A549 treated with CpdA at 1 μM for 4 hours (cell line): ENCODE data around the gene AIRE. TPM values are rescaled to one million over a fixed set of nuclear protein-coding genes. Genes with fewer than 3 reads are reported as not detected.

Experiments
- total RNA-seq: library from RNA; stranded (reverse); fragments of 200-300 nt; extraction: Qiagen RNA extraction; gene quantifications from 5 replicates; pipeline ENCODE4 v1.2.3, GENCODE V29; 2022; ENCODE audit warnings: low read depth

The AIRE gene
- not detected in 5 replicates for total RNA-seq

DNA sequence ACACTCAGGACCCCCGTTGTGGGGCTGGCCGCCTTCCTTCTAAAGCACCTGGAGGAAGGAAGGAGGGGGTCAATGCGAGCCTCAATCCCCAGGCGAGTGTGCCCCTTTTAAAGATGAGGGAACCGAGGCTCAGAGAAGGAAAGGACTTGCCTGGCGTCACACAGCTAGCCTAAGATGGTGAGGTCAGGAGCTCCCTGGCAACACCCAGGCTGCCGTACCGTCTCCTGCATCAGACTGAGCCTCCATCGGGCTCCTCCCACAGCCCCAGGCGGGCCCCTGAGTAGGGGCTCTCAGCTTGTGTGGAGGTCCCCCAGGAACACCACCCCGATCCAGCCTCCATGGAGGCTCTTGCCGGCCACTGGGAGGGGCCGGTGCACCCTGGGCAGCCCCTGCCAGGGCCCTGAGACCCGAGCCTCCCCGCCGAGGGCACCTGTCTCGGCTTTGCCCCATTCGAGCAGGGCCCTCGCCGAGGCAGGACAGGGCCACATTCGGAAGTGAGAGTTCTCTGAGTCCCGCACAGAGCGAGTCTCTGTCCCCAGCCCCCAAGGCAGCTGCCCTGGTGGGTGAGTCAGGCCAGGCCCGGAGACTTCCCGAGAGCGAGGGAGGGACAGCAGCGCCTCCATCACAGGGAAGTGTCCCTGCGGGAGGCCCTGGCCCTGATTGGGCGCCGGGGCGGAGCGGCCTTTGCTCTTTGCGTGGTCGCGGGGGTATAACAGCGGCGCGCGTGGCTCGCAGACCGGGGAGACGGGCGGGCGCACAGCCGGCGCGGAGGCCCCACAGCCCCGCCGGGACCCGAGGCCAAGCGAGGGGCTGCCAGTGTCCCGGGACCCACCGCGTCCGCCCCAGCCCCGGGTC, at the start of gene AIRE:
TSS of gene AIRE (plus strand) at position 739 of the 855 bp plus-strand sequence. CDS start 131 bp downstream, outside the sequence.

GRCh38 chr21:44240842-44241241, 44.8 kb upstream of the AIRE start, which contains the start of gene ICOSLG:
Gene ICOSLG (minus strand): TSS chr21:44240943. CDS start chr21:44240817, 126 bp downstream.

GRCh38 chr21:44261675-44262295, 23.9 kb upstream of the AIRE start, which contains the start of gene DNMT3L:
Gene DNMT3L (minus strand): TSS chr21:44261897. CDS start chr21:44261259, 638 bp downstream.

DNA sequence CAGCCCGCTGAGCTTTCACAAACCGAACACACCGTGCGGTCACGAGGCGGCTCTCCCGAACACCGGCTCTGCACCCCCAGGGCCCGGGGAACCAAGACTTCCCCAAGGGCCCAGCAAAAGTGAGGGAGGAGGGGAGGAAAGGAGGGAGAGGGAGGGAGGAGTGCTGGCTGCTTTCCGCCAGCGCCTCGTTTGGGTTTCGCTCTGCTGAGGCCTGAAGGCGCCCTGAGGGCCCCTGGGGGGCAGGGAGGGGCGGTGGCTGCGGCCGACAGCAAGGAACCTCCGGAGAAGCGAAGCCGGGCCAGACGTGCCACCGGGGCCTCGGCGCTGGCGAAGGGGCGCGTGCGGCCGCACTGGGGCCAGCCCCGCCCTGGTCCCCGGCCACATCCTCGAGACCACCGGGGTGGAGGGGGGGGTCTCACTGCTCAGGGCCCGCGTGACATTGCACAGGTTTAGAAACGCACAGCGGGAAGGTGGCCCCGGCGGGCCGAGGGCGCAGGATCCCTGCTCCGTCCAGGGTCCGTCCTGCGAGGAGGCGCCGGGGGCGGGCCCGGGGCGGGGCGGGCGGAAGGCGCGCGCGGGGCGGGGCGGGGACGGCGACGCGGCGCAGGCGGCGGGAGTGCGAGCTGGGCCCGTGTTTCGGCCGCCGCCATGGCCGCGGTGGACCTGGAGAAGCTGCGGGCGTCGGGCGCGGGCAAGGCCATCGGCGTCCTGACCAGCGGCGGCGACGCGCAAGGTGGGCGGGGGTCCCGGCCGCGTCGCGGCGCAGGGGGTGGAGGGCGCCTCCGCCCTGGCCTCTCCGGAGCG, 14.0 kb downstream of the AIRE start, which contains the start of gene PFKL:
TSS of gene PFKL (plus strand) at position 596 of the 804 bp plus-strand sequence. CDS start at position 649, 53 bp downstream.

DNA sequence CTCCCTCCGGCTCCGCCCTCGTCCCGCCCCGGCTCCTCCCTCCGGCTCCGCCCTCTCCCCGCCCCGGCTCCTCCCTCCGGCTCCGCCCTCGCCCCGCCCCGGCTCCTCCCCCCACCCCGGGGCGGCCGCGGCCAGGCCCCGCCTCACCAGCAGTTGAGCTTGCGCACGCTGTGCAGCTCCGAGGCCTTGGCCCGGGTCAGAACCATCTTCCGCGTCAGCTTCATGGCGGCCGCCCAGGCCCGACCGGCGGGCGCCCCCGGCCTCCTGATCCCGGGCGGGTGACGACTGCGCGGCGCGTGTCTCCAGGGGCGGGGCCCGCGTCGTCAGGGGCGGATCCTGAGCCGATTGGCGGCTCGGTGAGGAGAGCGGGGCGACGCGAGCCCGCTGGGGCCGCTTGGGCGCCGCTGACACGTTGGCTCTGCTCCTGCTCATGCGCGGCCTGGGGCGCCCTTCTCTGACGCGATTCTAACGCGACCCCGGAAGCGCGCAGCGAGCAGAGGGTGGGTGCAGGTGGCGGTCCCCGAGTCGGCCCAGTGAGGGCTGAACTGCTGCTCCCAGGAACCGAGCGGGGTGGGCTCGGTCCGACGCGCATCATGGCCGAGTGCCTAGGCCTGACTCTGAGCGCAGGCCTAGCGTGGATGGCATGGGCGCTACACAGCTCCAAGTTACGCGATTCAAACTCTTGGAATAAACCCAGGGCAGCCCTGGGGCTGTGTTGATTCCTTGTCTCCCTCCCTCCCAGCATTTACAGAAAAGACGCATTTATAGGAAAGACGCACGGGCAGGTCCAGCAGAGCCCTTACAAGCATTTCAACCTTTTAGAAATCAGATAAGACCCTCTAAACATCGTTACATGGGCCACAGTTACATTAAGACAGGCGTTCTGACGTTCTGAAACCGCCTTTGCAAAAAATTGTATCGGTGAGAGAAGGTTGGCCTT, 53.6 kb downstream of the AIRE start, which contains the start of gene CFAP410:
TSS of gene CFAP410 (minus strand) at position 420 of the 940 bp plus-strand sequence. CDS start at position 224, 196 bp downstream.

Other genes starting within 250 kb of the AIRE start
- gene PWP2, start 178.5 kb upstream of the AIRE start, total RNA-seq: 1.0 to 4.8 TPM (median 2.1 TPM) in 5 replicates
- 0.98 to 5.7 TPM (median 3.3 TPM) in 5 replicates for gene GATD3, start 152.2 kb upstream of the AIRE start, total RNA-seq
- 1.8 to 2.9 TPM (median 2.4 TPM) in 5 replicates for gene ICOSLG, start 44.9 kb upstream of the AIRE start, total RNA-seq
- gene DNMT3L, start 24.0 kb upstream of the AIRE start, total RNA-seq: 0.03 TPM in 1 of 5 replicates, not detected in the others
- 43.7 to 94.3 TPM (median 50.0 TPM) in 5 replicates for gene PFKL, start 14.2 kb downstream of the AIRE start, total RNA-seq
- gene CFAP410, start 53.5 kb downstream of the AIRE start, total RNA-seq: 5.0 to 9.4 TPM (median 7.8 TPM) in 5 replicates
- gene TRPM2, start 67.7 kb downstream of the AIRE start, total RNA-seq: 6.7 to 10.2 TPM (median 8.8 TPM) in 5 replicates
- gene LRRC3, start 169.6 kb downstream of the AIRE start, total RNA-seq: 0.98 to 2.0 TPM (median 1.7 TPM) in 5 replicates